GM21515 (cell line): ENCODE results near the gene CHI3L1.
A peak's percentile ranks its signal among the peaks of the same experiment; 100 is the strongest.

Source experiments
- ATAC-seq: cut with Tn5 transposase; IDR thresholded peaks from one replicate; pipeline ENCODE4 v1.9.1; 2021; ENCODE audit not compliant: unreplicated experiment

The CHI3L1 gene

GRCh38 chr1:203181586-203182386 is 4.7 kb downstream of the CHI3L1 start:
- no peak for ATAC-seq

- no peak for ATAC-seq
Observed at GRCh38 chr1:203180611-203181330, 5.7 kb downstream of the CHI3L1 start.

GRCh38 chr1:203179667-203180005 is 6.9 kb downstream of the CHI3L1 start:
- no peak for ATAC-seq

GRCh38 chr1:203178821-203179666 is 7.5 kb downstream of the CHI3L1 start:
- ATAC-seq, result no peak

GRCh38 chr1:203178083-203178482 is 8.4 kb downstream of the CHI3L1 start:
- ATAC-seq, result no peak

GRCh38 chr1:203177470-203178039 is 8.9 kb downstream of the CHI3L1 start:
- ATAC-seq, result no peak

- no peak for ATAC-seq
Observed at GRCh38 chr1:203177036-203177405, 9.5 kb downstream of the CHI3L1 start.

- no peak for ATAC-seq
Observed at GRCh38 chr1:203176273-203177035, 10.1 kb downstream of the CHI3L1 start.

GRCh38 chr1:203175827-203176241 is 10.7 kb downstream of the CHI3L1 start:
- no peak for ATAC-seq

- ATAC-seq, result no peak
Observed at GRCh38 chr1:203175237-203175826, 11.2 kb downstream of the CHI3L1 start, which contains the start of gene MYBPH. TSS of gene MYBPH (minus strand) at chr1:203175826. CDS start at chr1:203175755, 71 bp downstream.

GRCh38 chr1:203174324-203174985 is 12.0 kb downstream of the CHI3L1 start:
- no peak for ATAC-seq

- peak; percentile 72 for ATAC-seq
Observed at GRCh38 chr1:203173566-203173965, 12.9 kb downstream of the CHI3L1 start.

- no peak for ATAC-seq
Observed at GRCh38 chr1:203173011-203173555, 13.4 kb downstream of the CHI3L1 start.

- no peak for ATAC-seq
Observed at GRCh38 chr1:203172184-203173010, 14.1 kb downstream of the CHI3L1 start.

- ATAC-seq, result no peak
Observed at GRCh38 chr1:203171341-203172183, 14.9 kb downstream of the CHI3L1 start.

GRCh38 chr1:203170625-203171330 is 15.7 kb downstream of the CHI3L1 start:
- no peak for ATAC-seq
